Colonic mucosa (tissue), 4 donors: ENCODE results near the gene PTPRU. TPM values are rescaled to one million over a fixed set of nuclear protein-coding genes. Genes with fewer than 3 reads are reported as not detected.

Source experiments
- DNase-seq: peaks from one replicate; pipeline ENCODE4 v3.0.0-alpha.2; 2020
- H3K27ac ChIP-seq: fragments of 200-600 bp; one replicate; pipeline ENCODE4 v1.8.0; 2021
- H3K27me3 ChIP-seq: fragments of 200-600 bp; one replicate; pipeline ENCODE4 v1.8.0; 2021
- H3K36me3 ChIP-seq: fragments of 200-600 bp; one replicate; pipeline ENCODE4 v1.8.0; 2021
- H3K4me1 ChIP-seq: fragments of 200-600 bp; one replicate; pipeline ENCODE4 v1.8.0; 2021; ENCODE audit warnings: mild to moderate bottlenecking
- H3K4me3 ChIP-seq: fragments of 200-600 bp; one replicate; pipeline ENCODE4 v1.8.0; 2021
- H3K9ac ChIP-seq, 2 donors: one replicate each; pipeline ENCODE4 v1.7.0; 2013; ENCODE audit warnings: control low read depth in 2 of 2, low read depth in 2 of 2, low read length in 2 of 2
- H3K9me3 ChIP-seq: fragments of 200-600 bp; one replicate; pipeline ENCODE4 v1.8.0; 2021
- intact Hi-C: fragments of 100-400 bp; cut with DNase I; formaldehyde crosslinking; loops from one replicate; pipeline ENCODE4 v1.14.1; 2022
- total RNA-seq, 2 donors: library from RNA; stranded (reverse); fragmentation: NEBNext Ultra II Directional in 1 of 2; extraction: Animal tissue kit (Norgen Biotek cat#: 25700) in 1 of 2; gene quantifications; one replicate each; pipeline ENCODE4 v1.2.1, GENCODE V29; 2021
- TF ChIP-seq, protein P1 (sequence below): fragments of 200-600 bp; IDR thresholded peaks from one replicate; pipeline ENCODE4 v1.8.0; 2022; ENCODE audit warnings: antibody characterized with exemption, mild to moderate bottlenecking
- donor health status: healthy.
- donor health status: DM: no; HTN: no; CAD: no.
- donor health status: DM: no; HTN: no; CAD: no.

Gene PTPRU
- total RNA-seq, 2 donors from 2014 or later, result 2.3 to 4.8 TPM

- Histone ChIP-seq H3K9me3 (no peaks in the 10 kb centered on the region), H3K36me3 (no peaks in the 10 kb centered on the region), H3K27ac (no peak overlapping the region), H3K27me3 (peaks cover 23% of the 10 kb centered on the region), H3K4me1 (peaks cover 6% of the 10 kb centered on the region), H3K4me3 (no peak overlapping the region), H3K9ac (no peak overlapping the region)
- DNase-seq, result no peak
- intact Hi-C loops, result loop anchor here (10.0 kb wide), 1 partner anchor 214 kb away; no protein-coding TSS in a partner anchor
- TF ChIP-seq, protein P1, sequence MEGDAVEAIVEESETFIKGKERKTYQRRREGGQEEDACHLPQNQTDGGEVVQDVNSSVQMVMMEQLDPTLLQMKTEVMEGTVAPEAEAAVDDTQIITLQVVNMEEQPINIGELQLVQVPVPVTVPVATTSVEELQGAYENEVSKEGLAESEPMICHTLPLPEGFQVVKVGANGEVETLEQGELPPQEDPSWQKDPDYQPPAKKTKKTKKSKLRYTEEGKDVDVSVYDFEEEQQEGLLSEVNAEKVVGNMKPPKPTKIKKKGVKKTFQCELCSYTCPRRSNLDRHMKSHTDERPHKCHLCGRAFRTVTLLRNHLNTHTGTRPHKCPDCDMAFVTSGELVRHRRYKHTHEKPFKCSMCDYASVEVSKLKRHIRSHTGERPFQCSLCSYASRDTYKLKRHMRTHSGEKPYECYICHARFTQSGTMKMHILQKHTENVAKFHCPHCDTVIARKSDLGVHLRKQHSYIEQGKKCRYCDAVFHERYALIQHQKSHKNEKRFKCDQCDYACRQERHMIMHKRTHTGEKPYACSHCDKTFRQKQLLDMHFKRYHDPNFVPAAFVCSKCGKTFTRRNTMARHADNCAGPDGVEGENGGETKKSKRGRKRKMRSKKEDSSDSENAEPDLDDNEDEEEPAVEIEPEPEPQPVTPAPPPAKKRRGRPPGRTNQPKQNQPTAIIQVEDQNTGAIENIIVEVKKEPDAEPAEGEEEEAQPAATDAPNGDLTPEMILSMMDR, result no peak
Observed at GRCh38 chr1:29240400-29240837, 4.1 kb downstream of the PTPRU start.

- Histone ChIP-seq H3K27ac (no peak overlapping the region), H3K36me3 (no peaks in the 10 kb centered on the region), H3K9me3 (no peaks in the 10 kb centered on the region), H3K9ac (no peak overlapping the region), H3K27me3 (peaks cover 23% of the 10 kb centered on the region), H3K4me1 (peaks cover 6% of the 10 kb centered on the region), H3K4me3 (no peak overlapping the region)
- intact Hi-C loops, result loop anchor here (10.0 kb wide), 1 partner anchor 214 kb away; no protein-coding TSS in a partner anchor
- DNase-seq, result no peak
- TF ChIP-seq, protein P1, result no peak
Observed at GRCh38 chr1:29240986-29241385, 4.7 kb downstream of the PTPRU start.

DNA sequence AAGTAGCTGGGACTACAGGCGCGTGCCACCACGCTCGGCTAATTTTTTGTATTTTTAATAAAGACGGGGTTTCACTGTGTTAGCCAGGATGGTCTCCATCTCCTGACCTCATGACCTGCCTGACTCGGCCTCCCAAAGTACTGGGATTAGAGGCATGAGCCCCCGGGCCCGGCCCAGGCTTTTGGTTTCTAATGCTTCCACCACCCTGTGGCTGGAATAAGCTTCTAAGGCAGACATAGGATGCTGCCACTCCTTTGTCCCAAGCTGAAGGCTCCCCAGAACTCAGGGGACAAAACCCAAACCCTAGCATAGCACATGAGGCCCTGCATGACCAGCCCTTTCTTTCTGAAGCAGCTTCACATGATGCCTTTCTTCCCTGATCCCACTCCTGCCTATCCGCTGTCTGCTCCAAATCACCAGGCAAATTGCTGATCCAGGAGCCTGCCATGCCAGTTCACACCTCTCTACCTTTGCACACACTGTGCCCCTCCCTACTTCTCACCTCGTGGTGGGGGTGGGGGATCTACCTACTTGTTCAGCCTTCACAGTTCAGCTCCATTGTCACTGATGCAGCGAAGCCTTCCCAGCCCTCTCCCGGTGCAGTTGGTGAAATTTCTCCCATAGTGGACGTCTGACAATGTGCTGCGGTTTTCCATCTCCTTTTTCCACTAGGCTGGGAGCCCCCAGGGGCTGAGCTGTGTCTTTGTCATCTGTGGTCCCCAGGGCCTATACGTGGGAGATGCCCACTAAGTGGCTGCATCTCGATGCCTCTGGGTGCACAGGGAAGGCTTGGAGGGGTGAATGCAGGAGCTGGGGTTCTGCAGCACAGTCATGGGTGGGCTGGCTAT lies 6.9 kb downstream of the PTPRU start:
- no peak for DNase-seq
- Histone ChIP-seq H3K4me3 (no peak overlapping the region), H3K9me3 (no peaks in the 10 kb centered on the region), H3K27me3 (peaks cover 8% of the 10 kb centered on the region), H3K36me3 (no peaks in the 10 kb centered on the region), H3K9ac (no peak overlapping the region), H3K27ac (no peak overlapping the region), H3K4me1 (peaks cover 2% of the 10 kb centered on the region)
- intact Hi-C loops, result loop anchor here (10.0 kb wide), 1 partner anchor 212 kb away; no protein-coding TSS in a partner anchor
- TF ChIP-seq, protein P1, result no peak

GRCh38 chr1:29243871-29244200 lies 7.5 kb downstream of the PTPRU start:
- H3K9me3 ChIP-seq, result no peaks in the 10 kb centered on the region
- no peak for DNase-seq
- TF ChIP-seq, protein P1, result no peak
- H3K9ac ChIP-seq, result no peak overlapping the region
- intact Hi-C loops, result loop anchor here (10.0 kb wide), 1 partner anchor 211 kb away; no protein-coding TSS in a partner anchor
- H3K27ac ChIP-seq, result no peak overlapping the region
- no peaks in the 10 kb centered on the region for H3K36me3 ChIP-seq
- H3K4me1 ChIP-seq, result no peaks in the 10 kb centered on the region
- no peak overlapping the region for H3K4me3 ChIP-seq
- H3K27me3 ChIP-seq, result peaks cover 4% of the 10 kb centered on the region

GRCh38 chr1:29245261-29245660 lies 8.9 kb downstream of the PTPRU start:
- H3K27ac ChIP-seq, result no peak overlapping the region
- H3K4me1 ChIP-seq, result no peaks in the 10 kb centered on the region
- intact Hi-C loops, result loop anchor here (5.0 to 10.0 kb wide), 2 partner anchors 92 to 210 kb away; no protein-coding TSS in a partner anchor
- H3K9me3 ChIP-seq, result no peaks in the 10 kb centered on the region
- no peak for DNase-seq
- no peaks in the 10 kb centered on the region for H3K36me3 ChIP-seq
- no peak overlapping the region for H3K9ac ChIP-seq
- TF ChIP-seq, protein P1, result no peak
- H3K4me3 ChIP-seq, result no peak overlapping the region
- H3K27me3 ChIP-seq, result no peaks in the 10 kb centered on the region
